Gastrocnemius medialis (tissue), 4 donors: Measurements from ENCODE around the gene LIMCH1. TPM values are rescaled to one million over a fixed set of nuclear protein-coding genes. Genes with fewer than 3 reads are reported as not detected.

ENCODE experiments used
- ATAC-seq, 2 donors: fragments of 150-250 bp; one replicate each; pipeline ENCODE4 v1.9.1; 2016
- DNase-seq, 2 donors: peaks; one replicate each; pipeline ENCODE4 v3.0.0-alpha.2; 2019
- H3K27ac ChIP-seq, 4 donors: fragments of 200-600 bp; sonication (generic); 1 replicate in 1 of 4; 2 replicates in 3 of 4; pipeline ENCODE4 v1.5.1; 2016 to 2018; ENCODE audit warnings: mild to moderate bottlenecking in 2 of 4, moderate library complexity in 1 of 4
- H3K27me3 ChIP-seq, 3 donors: fragments of 200-600 bp; sonication (generic) in 2 of 3; 1 replicate in 1 of 3; 2 replicates in 2 of 3; pipeline versions ENCODE4 v1.5.1 to v1.6.0; 2016 to 2019; ENCODE audit warnings: mild to moderate bottlenecking in 1 of 3, moderate library complexity in 1 of 3
- H3K36me3 ChIP-seq, 2 donors: fragments of 200-600 bp; sonication (generic) in 1 of 2; one replicate each; pipeline ENCODE4 v1.5.1; 2017 to 2018
- H3K4me1 ChIP-seq, 2 donors: fragments of 200-600 bp; sonication (generic) in 1 of 2; one replicate each; pipeline ENCODE4 v1.5.1; 2016 to 2017; ENCODE audit warnings: mild to moderate bottlenecking in 2 of 2
- H3K4me3 ChIP-seq, 4 donors: fragments of 200-600 bp; sonication (generic) in 3 of 4; 1 replicate in 1 of 4; 2 replicates in 3 of 4; pipeline ENCODE4 v1.5.1; 2016 to 2019; ENCODE audit warnings: mild to moderate bottlenecking in 2 of 4
- H3K9me3 ChIP-seq, 3 donors: fragments of 200-600 bp; sonication (generic) in 2 of 3; 1 replicate in 1 of 3; 2 replicates in 2 of 3; pipeline ENCODE4 v1.5.1; 2016 to 2019
- CTCF ChIP-seq, 5 experiments: fragments of 450-650 bp in 3 of 5; fragments of 200-600 bp in 2 of 5; sonication (generic) in 2 of 5; IDR thresholded peaks in 4 of 5; conservative IDR thresholded peaks in 1 of 5; 1 replicate in 4 of 5; 2 replicates in 1 of 5; pipeline ENCODE4 v1.5.1; 2016 to 2019; ENCODE audit warnings: antibody characterized with exemption in 5 of 5, mild to moderate bottlenecking in 3 of 5, moderate library complexity in 3 of 5
- POLR2A ChIP-seq, 2 donors: fragments of 450-650 bp; IDR thresholded peaks; one replicate each; pipeline ENCODE4 v1.6.1; 2017; ENCODE audit warnings: antibody characterized with exemption in 2 of 2, mild to moderate bottlenecking in 2 of 2, moderate library complexity in 2 of 2
- in situ Hi-C, 4 donors: fragments of 200-750 bp; cut with MboI; loops; one replicate each; pipeline versions ENCODE4 v1.15.0 to v1.8.0; 2017; ENCODE audit warnings: low sequenced_read_pairs in 4 of 4
- intact Hi-C: fragments of 100-400 bp; cut with DNase I; formaldehyde crosslinking; loops from one replicate; pipeline ENCODE4 v1.15.1; 2023; ENCODE audit warnings: low total_unique reads
- total RNA-seq, 4 donors: library from RNA; depleted of rRNA; stranded (reverse); fragments of >200 nt; gene quantifications; one replicate each; pipeline versions ENCODE4 v1.1.0 to v1.2.3, GENCODE V29; 2016

Gene LIMCH1
- total RNA-seq, 4 donors from 2014 or later, result 36.2 to 71.4 (median 52.1) TPM

DNA sequence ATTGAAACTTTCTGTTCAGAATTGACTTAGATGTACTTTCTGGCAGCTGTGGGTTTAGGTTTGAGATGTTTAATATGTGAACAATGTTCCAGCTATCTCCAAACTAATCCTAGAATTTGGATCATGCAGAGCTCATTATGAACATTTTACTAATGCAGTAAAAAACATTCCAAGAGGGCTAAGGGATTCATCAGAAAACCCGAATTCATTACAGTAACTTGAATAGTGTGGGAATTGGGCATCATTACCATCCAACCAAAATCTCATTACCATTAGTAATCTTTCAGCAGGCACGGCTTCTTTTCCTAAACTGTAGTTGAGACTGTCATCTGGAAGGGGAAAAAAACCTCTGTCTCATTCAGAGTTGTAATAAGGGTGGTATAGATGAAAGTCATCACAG is 91.0 kb downstream of the LIMCH1 start:
- Histone ChIP-seq H3K9me3 (no peaks in the 10 kb centered on the region), H3K4me3 (no peak overlapping the region), H3K36me3 (no peaks in the 10 kb centered on the region), H3K27ac (no peak overlapping the region), H3K4me1 (peaks cover 10 to 16% of the 10 kb centered on the region in 2 donors), H3K27me3 (no peaks in the 10 kb centered on the region)
- no peak for ATAC-seq
- DNase-seq, result no peak
- TF ChIP-seq POLR2A (IDR thresholded peaks at IDR 0.05) (no peak), CTCF (IDR thresholded peaks at IDR 0.05 in 4 of 5, conservative IDR thresholded peaks at IDR 0.05 in 1 of 5) (no peak)
- in situ Hi-C loops, result no loop called here
- intact Hi-C loops, result no loop called here

DNA sequence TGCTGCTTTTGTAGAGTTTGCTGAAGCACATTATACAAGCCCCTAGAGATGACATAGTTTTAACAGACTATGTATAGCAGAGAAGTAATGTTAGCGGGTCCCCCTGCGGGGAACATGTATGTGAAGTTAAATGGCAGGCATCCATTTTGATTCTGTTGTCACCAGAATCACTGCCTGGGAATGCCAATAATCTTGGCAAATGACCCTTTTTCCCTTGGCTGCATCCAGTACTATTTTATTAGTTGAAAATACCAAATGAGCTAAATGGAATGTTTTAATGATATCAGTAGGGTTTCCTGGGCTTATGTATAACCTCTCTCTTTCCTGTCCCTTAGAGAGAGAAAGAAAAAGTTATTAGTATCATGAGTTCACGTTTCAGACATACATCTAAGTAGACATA is 93.6 kb downstream of the LIMCH1 start:
- no peak for DNase-seq
- H3K4me1 ChIP-seq, result peaks cover 10 to 16% of the 10 kb centered on the region in 2 donors
- no peak for ATAC-seq
- no peaks in the 10 kb centered on the region for H3K9me3 ChIP-seq
- peak overlapping the region in 1 of 4 donors; percentile 77 for H3K27ac ChIP-seq
- H3K4me3 ChIP-seq, result no peak overlapping the region
- H3K27me3 ChIP-seq, result no peaks in the 10 kb centered on the region
- no peaks in the 10 kb centered on the region for H3K36me3 ChIP-seq
- intact Hi-C loops (no loop called here), in situ Hi-C loops (no loop called here)
- TF ChIP-seq CTCF (IDR thresholded peaks at IDR 0.05 in 4 of 5, conservative IDR thresholded peaks at IDR 0.05 in 1 of 5) (no peak), POLR2A (IDR thresholded peaks at IDR 0.05) (no peak)

- peak; percentile 66 to 82 for ATAC-seq
- intact Hi-C loops, result no loop called here
- Histone ChIP-seq H3K27me3 (no peaks in the 10 kb centered on the region), H3K4me3 (peak overlapping the region in 1 of 4 donors; percentile 39), H3K9me3 (no peaks in the 10 kb centered on the region), H3K27ac (peak overlapping the region; percentile 3 to 77 (median 58)), H3K36me3 (no peaks in the 10 kb centered on the region), H3K4me1 (peaks cover 10 to 16% of the 10 kb centered on the region in 2 donors)
- DNase-seq, result peak in 1 of 2 donors; percentile 19
- in situ Hi-C loops, result no loop called here
- TF ChIP-seq CTCF (IDR thresholded peaks at IDR 0.05 in 4 of 5, conservative IDR thresholded peaks at IDR 0.05 in 1 of 5), result no peak
- no peak for TF ChIP-seq POLR2A (IDR thresholded peaks at IDR 0.05)
Observed at GRCh38 chr4:41632481-41633073, 94.6 kb downstream of the LIMCH1 start.

GRCh38 chr4:41633321-41633720 is 95.4 kb downstream of the LIMCH1 start:
- H3K9me3 ChIP-seq, result no peaks in the 10 kb centered on the region
- H3K36me3 ChIP-seq, result no peaks in the 10 kb centered on the region
- peak in 1 of 2 donors; percentile 49 for ATAC-seq
- intact Hi-C loops, result no loop called here
- H3K4me3 ChIP-seq, result no peak overlapping the region
- no peak for DNase-seq
- in situ Hi-C loops, result no loop called here
- peak overlapping the region in 3 of 4 donors; percentile 3 to 77 (median 47) for H3K27ac ChIP-seq
- peaks cover 10 to 16% of the 10 kb centered on the region in 2 donors for H3K4me1 ChIP-seq
- H3K27me3 ChIP-seq, result no peaks in the 10 kb centered on the region
- TF ChIP-seq CTCF (IDR thresholded peaks at IDR 0.05 in 4 of 5, conservative IDR thresholded peaks at IDR 0.05 in 1 of 5) (no peak), POLR2A (IDR thresholded peaks at IDR 0.05) (no peak)

GRCh38 chr4:41635441-41635840 is 97.5 kb downstream of the LIMCH1 start:
- Histone ChIP-seq H3K9me3 (no peaks in the 10 kb centered on the region), H3K36me3 (no peaks in the 10 kb centered on the region), H3K27me3 (no peaks in the 10 kb centered on the region), H3K4me3 (no peak overlapping the region), H3K27ac (no peak overlapping the region), H3K4me1 (peaks cover 14 to 16% of the 10 kb centered on the region in 2 donors)
- no peak for DNase-seq
- TF ChIP-seq POLR2A (IDR thresholded peaks at IDR 0.05) (no peak), CTCF (IDR thresholded peaks at IDR 0.05 in 4 of 5, conservative IDR thresholded peaks at IDR 0.05 in 1 of 5) (no peak)
- in situ Hi-C loops, result no loop called here
- no peak for ATAC-seq
- intact Hi-C loops, result no loop called here
